HG03064 (cell line): ENCODE data around the gene SPON2.

Experiments
- ATAC-seq: cut with Tn5 transposase; IDR thresholded peaks from one replicate; pipeline ENCODE4 v1.9.1; 2021; ENCODE audit warnings: low read depth; ENCODE audit not compliant: unreplicated experiment

The SPON2 gene

DNA sequence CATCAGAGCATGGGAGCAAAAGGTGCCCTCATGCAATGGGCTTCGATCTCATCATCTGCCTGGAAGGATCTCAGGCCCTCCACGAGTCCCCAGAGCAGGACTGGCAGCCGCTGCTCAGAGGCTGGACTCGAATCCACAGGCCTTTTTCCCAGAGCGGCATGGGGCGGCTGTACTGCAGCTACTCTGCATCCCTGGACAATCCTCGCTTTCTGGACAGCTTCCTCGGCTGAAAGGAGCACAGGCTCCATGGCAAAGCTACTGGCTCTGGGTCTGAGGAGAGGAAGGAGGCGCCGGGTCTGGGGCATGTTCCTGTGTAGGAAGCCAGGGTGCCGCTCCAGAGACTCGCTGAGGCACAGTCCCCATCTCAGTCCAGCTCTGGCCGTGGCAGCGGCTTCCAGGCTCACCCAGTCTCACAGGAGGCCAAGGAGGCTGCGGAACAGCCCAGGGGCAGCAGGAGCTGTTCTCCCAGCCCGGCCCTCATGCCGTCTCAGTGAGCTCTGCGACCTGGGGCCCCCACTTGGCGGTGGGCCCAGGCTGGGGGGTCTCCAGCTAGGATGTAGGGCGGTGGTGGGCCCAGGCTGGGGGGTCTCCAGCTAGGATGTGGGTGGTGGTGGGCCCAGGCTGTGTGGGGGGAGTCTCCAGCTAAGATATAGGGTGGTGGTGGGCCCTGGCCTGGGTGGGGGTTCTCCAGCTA is 2.7 kb upstream of the SPON2 start:
- ATAC-seq = no peak

DNA sequence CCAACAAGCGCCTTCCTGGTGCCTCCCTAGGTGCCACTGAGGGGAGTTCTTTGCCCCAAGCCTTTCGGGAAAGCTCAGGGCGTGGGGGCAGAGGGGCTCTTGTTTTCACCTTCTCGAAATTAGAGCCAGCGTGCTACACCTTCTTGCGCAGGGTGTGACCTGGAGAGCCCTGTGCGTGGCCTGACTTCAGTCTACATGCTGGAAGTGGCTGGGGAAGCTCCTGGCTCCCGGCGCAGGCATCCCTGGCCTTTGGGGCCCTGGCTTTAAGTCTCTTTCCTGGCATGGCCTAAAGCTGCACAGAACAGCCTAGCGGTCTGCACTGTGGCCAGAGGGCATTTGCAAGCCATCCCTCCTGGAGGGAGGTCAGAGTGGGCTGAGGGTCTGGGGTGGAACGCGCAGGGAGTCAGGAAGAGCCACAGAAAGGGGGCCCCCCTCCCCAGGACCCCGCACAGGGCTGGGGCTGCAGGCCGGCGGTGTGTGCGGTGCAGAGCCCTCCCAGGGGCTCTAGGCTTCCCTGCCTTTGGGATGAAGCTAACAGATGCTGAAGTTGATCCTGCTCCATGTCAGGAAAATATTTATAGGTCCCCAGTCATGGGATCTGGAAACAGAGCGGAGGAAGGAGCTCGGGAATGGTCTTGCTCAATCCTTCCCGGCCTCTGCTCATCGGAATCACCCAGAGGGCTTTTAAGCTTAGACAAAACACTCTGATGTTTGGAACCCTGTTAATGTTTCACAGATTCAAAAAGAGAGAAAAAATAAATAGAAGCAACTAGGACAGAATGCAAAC is 781 bp upstream of the SPON2 start:
- ATAC-seq = no peak

- ATAC-seq = no peak
These were observed 814 bp downstream of the SPON2 start for GRCh38 chr4:1171311-1172227.

DNA sequence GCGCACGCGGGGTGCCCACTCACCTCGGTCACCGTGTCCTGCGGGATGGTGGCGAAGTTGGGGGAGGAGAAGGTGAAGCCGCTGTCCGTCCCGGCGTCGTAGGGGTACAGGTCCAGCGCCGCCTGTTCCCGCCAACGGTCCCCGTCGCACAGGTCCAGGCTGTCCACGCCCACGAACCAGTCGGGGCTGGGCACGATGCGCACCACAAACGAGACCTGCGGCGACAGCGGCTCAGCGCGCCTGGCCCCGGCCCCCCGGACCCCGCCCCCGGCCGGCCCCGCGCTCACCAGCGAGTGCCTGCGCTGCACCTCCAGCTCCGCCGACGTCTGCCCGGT is 1.4 kb downstream of the SPON2 start:
- ATAC-seq = no peak

- no peak for ATAC-seq
These were observed 2.0 kb downstream of the SPON2 start for GRCh38 chr4:1170156-1170975.

- ATAC-seq = no peak
These were observed 2.7 kb downstream of the SPON2 start for GRCh38 chr4:1169691-1170096.

- ATAC-seq = no peak
These were observed 3.2 kb downstream of the SPON2 start for GRCh38 chr4:1169171-1169671.

- ATAC-seq = no peak
These were observed 3.9 kb downstream of the SPON2 start for GRCh38 chr4:1168191-1169101.

DNA sequence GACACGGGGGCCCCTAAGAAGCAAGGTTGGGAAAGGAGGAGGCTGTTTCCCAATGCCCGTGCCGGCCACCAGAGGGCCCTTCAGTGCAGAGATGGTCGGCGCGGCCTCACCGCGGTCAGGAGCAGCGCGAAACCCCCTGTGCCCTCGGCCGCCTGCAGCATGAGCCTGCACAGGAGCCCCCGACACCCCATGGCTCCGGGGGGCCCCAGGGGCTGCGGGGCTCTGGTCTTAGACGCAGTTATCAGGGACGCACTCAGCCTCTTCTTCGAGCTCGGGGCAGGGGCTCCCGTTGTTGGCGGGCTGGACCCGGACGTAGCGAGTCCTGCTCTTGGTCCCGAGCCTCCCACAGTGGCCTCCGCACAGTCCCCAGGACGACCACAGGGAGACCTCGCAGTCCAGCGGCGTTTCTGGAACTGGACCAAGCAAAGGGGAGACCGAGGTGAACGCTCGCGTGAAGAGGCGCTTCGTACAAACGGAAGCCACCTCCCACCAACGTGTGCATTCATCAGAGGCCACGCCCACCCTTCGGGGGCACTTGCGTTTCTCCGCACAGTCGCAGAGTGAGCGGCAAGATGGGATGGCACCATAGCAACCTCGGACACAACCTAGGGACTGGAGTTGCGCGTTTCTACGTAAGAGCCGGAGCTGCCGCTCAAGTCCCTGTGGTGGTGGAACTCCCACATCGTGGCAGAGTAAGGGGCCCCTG is 5.0 kb downstream of the SPON2 start:
- peak; percentile 79 for ATAC-seq

DNA sequence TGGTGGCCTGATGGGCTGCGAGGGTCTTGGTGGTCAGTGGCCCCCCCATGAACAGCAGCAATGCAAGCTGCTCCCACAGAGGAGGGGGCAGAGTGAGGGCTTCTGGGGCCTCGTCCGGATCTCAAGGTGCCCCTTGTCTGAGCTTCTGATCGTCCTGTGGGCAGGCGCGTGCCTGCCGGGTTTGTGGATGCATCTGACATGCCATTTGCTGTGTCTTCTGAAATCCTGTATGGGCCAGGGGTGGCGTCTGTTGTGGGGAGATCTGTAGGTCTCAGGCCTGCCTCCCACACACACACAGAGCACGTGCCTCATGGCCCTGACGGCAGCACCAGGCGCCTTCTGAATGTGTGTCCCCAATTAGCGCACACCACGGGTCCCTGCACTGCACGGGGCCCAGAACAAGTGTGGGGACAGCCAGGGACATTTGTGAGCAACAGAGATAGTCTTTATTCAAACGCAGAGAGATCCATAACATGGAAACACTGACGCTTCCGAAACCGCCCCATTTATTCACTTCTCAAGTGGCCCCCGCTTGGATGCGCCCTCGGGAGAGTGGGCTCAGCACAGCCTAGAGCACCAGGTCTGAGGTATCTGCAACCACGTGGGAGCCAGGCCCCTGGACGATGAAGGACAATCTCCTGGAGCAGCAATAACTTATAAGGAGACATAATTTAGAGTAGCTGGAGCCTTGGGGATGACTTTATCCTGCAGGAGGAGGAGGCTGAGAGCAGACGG is 5.7 kb downstream of the SPON2 start:
- ATAC-seq = no peak

DNA sequence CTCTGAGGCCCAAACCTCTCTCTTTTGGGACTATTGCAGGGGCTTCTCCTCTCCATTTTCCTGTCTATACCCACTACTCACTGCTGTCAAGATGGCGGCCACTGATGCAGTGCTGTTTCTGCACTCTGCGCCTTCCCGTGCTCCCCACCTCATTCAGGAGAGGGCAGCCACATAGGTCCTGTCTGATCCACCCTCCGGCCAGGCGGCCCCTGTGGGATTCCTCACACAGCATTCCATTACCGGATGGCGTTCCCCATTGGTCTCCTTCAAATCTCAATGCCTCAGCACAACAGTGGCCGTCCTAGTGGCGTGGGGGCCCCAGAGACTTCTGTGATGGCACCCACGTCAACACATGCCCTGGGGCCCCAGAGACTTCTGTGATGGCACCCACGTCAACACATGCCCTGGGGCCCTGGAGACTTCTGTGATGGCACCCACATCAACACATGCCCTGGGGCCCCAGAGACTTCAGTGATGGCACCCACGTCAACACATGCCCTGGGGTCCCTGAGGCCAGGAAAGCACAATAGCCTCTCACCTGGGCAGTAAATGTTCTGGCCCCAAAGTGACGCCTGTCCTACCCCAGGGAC is 7.3 kb downstream of the SPON2 start:
- ATAC-seq = no peak

DNA sequence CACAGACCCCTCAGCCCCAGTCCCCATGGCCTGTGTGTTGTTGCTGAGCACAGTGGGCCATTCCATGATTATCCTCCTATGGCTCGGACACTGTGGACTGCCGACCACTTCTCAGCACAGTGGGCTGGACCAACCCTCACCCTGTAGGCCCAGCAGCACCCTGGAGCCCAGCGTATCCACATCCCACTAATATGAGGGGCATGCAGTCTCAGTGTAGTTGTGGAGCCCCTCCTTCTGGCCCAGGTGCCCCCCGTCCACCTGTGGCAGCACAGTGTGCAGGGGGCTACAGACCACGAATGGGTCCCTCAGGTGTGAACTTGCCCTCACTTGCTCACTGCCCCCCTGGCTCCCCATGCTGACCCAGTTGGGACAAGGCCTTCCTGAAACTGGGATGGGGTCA is 7.9 kb downstream of the SPON2 start:
- ATAC-seq = no peak

DNA sequence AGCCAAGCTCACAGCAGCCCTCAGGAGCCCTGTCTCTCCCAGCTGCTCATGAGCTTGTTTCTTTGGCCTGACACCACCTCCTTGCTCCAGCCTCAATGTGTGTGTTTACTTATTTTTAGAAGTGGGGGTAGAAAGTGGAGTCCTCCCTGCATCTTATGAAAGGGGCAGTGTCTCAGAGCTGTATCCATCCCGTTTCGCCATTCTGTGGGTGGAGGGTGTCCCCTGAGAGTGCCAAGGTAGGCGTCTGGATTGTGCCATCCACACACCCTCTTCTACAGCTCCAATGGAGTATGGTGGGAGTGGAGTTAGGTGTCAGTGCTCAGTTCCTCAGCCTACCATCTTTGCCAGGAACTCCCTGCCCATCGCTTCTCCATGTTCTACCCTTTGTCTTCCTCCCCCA is 8.3 kb downstream of the SPON2 start:
- ATAC-seq = no peak

- no peak for ATAC-seq
These were observed 12.0 kb downstream of the SPON2 start for GRCh38 chr4:1160351-1160750.

GRCh38 chr4:1156069-1156468 is 16.3 kb downstream of the SPON2 start:
- ATAC-seq = no peak

DNA sequence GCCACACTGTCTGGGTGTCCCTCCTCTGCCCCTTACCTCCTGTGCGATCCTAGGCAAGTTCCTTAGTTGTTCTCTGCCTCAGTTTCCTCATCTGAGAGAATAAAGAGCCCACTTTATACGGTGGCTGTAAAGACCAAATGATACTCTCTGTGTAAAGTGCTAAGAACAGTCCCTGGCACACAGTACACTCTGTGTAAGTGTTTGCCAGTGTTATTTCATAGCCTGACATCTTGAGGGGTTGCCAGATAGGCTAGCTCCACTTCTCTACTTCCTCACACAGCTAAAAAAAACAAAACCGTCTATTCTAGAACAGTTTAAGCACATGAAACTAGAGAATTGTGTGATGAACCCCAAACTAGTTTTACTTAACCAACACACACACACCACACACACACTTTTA is 17.1 kb downstream of the SPON2 start:
- no peak for ATAC-seq

GRCh38 chr4:1154523-1155182 is 17.7 kb downstream of the SPON2 start:
- no peak for ATAC-seq
